KBM-7 (cell line): Measurements from ENCODE around the gene PRUNE2.

ENCODE experiments used
- DNase-seq: peaks from one replicate; pipeline ENCODE4 v3.0.0-alpha.2; 2015
- in situ Hi-C: fragments of 300-500 bp; cut with MboI; formaldehyde crosslinking; loops from 2 replicates; pipeline ENCODE4 v1.14.3; 2020; ENCODE audit warnings: low sequenced_read_pairs, low pct_unique_long_range_greater_than_20kb, mixed read lengths

Gene PRUNE2

GRCh38 chr9:76718166-76718565, 187.7 kb downstream of the PRUNE2 start:
- in situ Hi-C loops: loop anchor here (25.0 kb wide), 1 partner anchor 831 kb away; the partner anchor contains the start of gene PCSK5
- no peak for DNase-seq

- peak; percentile 33 for DNase-seq
- in situ Hi-C loops: loop anchor here (25.0 kb wide), 1 partner anchor 830 kb away; the partner anchor contains the start of gene PCSK5
Measured at GRCh38 chr9:76717613-76718012, 188.3 kb downstream of the PRUNE2 start.

- in situ Hi-C loops: loop anchor here (25.0 kb wide), 1 partner anchor 830 kb away; the partner anchor contains the start of gene PCSK5
- DNase-seq: no peak
Measured at GRCh38 chr9:76717176-76717575, 188.7 kb downstream of the PRUNE2 start.

GRCh38 chr9:76716085-76716672, 189.7 kb downstream of the PRUNE2 start:
- no peak for DNase-seq

GRCh38 chr9:76713381-76713780, 192.5 kb downstream of the PRUNE2 start:
- in situ Hi-C loops: loop anchor here (25.0 kb wide), 1 partner anchor 826 kb away; the partner anchor contains the start of gene PCSK5
- DNase-seq: no peak

More at GRCh38 chr9:76716085-76716672, 189.7 kb downstream of the PRUNE2 start:
- in situ Hi-C loops: loop anchor here (25.0 kb wide), 1 partner anchor 829 kb away; the partner anchor contains the start of gene PCSK5

- in situ Hi-C loops: loop anchor here (25.0 kb wide), 1 partner anchor 822 kb away; the partner anchor contains the start of gene PCSK5
- DNase-seq: no peak
Measured at GRCh38 chr9:76709020-76709419, 196.9 kb downstream of the PRUNE2 start.

- no peak for DNase-seq
- in situ Hi-C loops: loop anchor here (25.0 kb wide), 1 partner anchor 820 kb away; the partner anchor contains the start of gene PCSK5
Measured at GRCh38 chr9:76707510-76707909, 198.4 kb downstream of the PRUNE2 start.

GRCh38 chr9:76704593-76705204, 201.2 kb downstream of the PRUNE2 start:
- in situ Hi-C loops: loop anchor here (25.0 kb wide), 1 partner anchor 817 kb away; the partner anchor contains the start of gene PCSK5
- peak; percentile 67 for DNase-seq

- in situ Hi-C loops: loop anchor here (25.0 kb wide), 1 partner anchor 816 kb away; the partner anchor contains the start of gene PCSK5
Measured at GRCh38 chr9:76703270-76703669, 202.6 kb downstream of the PRUNE2 start.

GRCh38 chr9:76701441-76702039, 204.4 kb downstream of the PRUNE2 start:
- in situ Hi-C loops: loop anchor here (25.0 kb wide), 1 partner anchor 814 kb away; the partner anchor contains the start of gene PCSK5
- no peak for DNase-seq

More at GRCh38 chr9:76703270-76703669, 202.6 kb downstream of the PRUNE2 start:
- no peak for DNase-seq

- in situ Hi-C loops: loop anchor here (25.0 kb wide), 1 partner anchor 814 kb away; the partner anchor contains the start of gene PCSK5
- no peak for DNase-seq
Measured at GRCh38 chr9:76700916-76701315, 205.0 kb downstream of the PRUNE2 start.

- DNase-seq: no peak
- in situ Hi-C loops: loop anchor here (25.0 kb wide), 1 partner anchor 813 kb away; the partner anchor contains the start of gene PCSK5
Measured at GRCh38 chr9:76699971-76700370, 205.9 kb downstream of the PRUNE2 start.

GRCh38 chr9:76697554-76697953, 208.4 kb downstream of the PRUNE2 start:
- no peak for DNase-seq
- in situ Hi-C loops: no loop called here

- in situ Hi-C loops: no loop called here
- no peak for DNase-seq
Measured at GRCh38 chr9:76697081-76697480, 208.8 kb downstream of the PRUNE2 start.

- in situ Hi-C loops: no loop called here
- no peak for DNase-seq
Measured at GRCh38 chr9:76693912-76694311, 212.0 kb downstream of the PRUNE2 start.

GRCh38 chr9:76692458-76693129, 213.3 kb downstream of the PRUNE2 start:
- in situ Hi-C loops: no loop called here
- no peak for DNase-seq

- in situ Hi-C loops: no loop called here
Measured at GRCh38 chr9:76691517-76692313, 214.2 kb downstream of the PRUNE2 start.

GRCh38 chr9:76690973-76691370, 214.9 kb downstream of the PRUNE2 start:
- no peak for DNase-seq
- in situ Hi-C loops: no loop called here

More at GRCh38 chr9:76691517-76692313, 214.2 kb downstream of the PRUNE2 start:
- peak; percentile 16 for DNase-seq
